GM21390 (cell line): ENCODE measurements around the gene EPB41L1.

Experiments
- ATAC-seq: cut with Tn5 transposase; IDR thresholded peaks from one replicate; pipeline ENCODE4 v1.9.1; 2021; ENCODE audit not compliant: unreplicated experiment

Gene EPB41L1

DNA sequence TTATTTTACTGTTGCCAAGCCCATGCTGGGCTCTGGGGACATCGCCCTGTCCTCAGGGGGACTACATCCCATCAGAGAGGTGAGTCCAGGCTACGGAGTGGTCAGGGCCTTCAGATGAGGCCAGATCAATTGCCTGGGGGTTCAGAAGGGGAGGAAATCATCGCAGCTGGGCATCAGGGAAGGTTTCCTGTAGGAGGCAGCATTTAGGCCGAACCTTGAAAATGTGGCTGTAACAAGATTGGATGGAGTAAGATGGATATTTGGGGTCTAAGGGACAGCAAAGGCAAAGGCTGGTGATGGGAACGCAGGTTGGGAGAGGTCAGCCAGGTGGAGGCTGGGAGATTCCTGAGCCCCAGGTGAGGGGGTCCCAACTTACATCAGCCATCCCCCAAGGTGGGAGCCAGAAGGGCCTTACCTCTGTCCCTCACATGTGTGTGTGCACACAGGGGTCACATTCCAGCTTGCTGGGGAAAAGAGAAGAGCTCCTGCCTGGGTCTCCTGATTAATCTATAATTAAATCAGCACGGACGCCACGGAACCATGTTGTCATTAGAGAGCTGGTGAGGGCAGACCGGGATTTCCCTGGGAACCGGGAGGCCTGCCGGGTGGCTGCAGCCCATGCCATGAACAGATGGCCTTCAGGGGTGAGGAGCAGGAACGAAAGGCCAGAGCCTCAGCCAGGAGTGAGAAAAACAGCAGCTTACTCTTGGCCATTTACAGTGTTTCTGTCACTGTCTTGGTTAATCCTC is 121.1 kb downstream of the EPB41L1 start:
- no peak for ATAC-seq

- ATAC-seq = no peak
Measured at GRCh38 chr20:36277546-36277945, 123.0 kb downstream of the EPB41L1 start.

DNA sequence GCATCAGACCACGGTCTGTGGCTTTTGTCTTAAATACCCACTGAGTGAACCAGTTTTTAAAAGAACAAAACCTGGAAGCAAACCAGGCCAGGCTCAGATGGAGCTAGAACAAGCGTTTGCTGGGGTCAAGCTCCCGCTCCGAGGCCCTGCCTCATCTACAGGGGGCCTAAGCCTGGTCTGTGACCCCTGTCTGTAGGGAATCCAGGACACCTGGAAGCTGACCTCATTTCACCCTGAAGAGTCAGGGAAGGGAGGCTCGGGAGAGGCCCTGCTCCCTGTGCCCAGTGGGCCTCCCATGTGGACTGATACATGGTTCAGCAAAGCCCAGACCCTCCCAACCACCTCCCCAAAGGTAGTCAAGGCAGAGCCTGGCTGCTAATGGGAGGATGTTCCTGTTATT is 124.8 kb downstream of the EPB41L1 start:
- ATAC-seq = no peak

DNA sequence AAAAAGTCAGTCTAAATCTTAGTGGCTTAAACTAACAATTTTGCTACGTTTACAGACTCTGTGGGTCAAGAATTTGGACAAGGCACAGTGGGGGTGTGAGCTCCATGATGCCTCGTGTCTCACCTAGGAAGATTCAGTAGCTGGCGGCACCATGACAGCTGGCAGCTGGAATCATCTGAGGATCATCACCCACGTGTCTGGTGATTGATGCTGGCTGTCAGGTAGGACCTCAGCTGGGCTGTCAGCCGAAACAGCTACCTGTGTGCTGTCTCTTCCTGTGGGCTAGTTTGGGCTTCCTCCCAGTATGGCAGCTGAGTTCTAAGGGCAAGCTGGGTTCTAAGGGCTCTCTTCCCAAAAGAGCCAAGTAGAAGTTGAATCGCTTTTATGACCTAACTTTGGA is 125.2 kb downstream of the EPB41L1 start:
- ATAC-seq = no peak

- ATAC-seq = no peak
Measured at GRCh38 chr20:36281785-36282380, 127.3 kb downstream of the EPB41L1 start.
